NCI-H82 treated with DMSO at 0.1 percent for 48 hours (cell line): ENCODE results near the gene SLC48A1.
"Not testable (repeated sequence)": the region's sequence is repeated elsewhere in the genome, so short reads cannot be mapped to it uniquely, and the experiment has no call there.

Experiments used
- DNase-seq: peaks from one replicate; lab custom pipeline; 2025; ENCODE audit not compliant: unreplicated experiment; lab: John Stamatoyannopoulos, UW

The SLC48A1 gene

DNA sequence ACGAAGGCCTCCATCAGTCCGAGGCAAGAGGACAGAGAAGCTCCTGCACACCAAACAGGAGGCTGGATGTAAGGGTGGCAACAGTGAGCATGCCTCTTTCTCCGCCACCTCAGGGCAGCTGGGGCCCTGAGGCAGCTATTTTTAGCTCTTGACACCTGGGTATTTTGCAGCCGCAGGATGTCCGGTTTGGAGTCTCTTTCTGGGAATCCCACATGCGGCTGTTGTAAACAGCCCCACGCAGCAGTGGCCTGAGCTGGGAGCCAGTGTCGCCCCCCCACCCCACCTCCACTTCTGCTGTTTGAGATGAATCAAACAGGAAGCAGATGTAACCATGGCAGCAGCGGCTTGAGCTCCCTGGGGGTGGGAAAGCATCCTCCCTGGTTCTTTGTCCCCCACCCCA, 35.0 kb downstream of the SLC48A1 start:
- DNase-seq = no peak

DNA sequence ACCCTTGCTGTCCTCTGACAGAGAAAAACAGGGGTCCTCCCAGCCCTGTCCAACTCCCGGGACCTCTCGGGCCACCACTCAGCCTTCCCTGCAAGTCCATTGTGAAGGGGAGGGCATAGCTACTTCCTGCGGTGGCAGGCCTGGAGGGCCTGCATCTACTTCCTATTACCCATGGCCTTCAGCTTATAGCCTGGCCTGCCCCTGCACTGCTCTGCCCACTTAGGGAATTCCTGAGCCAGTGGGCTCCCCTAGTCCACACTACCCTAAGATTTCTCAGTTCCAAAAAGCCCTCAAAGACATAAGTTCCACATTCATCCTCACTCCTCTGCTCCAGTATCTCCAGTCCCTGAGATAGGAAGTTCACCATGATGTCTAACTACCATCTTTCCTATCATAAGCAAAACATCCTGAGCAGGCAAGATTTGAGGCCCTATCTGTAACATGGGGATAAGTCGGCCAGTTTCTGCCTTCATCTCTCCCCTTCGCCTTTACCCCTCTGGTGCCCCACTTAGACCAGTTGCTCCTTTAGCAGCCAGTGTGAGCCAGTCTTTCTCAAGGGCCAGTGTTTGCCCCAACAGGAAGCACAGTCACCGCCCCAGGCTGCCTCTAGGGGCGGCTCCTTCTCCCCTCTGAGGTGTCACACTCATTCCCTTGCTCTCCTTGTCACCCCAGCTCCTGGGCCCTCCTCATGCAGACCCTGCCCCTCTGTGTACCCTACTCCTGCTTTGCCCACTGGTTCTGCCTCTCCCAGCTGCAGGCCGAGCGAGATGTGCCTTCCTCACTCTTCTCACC, 35.7 kb downstream of the SLC48A1 start:
- DNase-seq = no peak

DNA sequence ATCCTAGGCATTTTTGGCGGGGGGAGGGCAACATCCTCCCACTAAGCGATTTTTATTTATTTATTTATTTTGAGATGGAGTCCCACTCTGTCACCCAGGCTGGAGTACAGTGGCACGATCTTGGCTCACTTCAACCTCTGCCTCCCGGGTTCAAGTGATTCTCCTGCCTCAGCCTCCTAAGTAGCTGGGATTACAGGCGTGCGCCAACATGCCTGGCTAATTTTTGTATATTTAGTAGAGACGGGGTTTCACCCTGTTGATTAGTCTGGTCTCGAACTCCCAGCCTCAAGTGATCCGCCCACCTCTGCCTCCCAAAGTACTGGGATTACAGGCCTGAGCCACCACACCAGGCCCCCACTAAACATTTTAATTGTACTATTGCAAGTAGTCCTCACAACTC, 36.5 kb downstream of the SLC48A1 start:
- not testable (repeated sequence) for DNase-seq

DNA sequence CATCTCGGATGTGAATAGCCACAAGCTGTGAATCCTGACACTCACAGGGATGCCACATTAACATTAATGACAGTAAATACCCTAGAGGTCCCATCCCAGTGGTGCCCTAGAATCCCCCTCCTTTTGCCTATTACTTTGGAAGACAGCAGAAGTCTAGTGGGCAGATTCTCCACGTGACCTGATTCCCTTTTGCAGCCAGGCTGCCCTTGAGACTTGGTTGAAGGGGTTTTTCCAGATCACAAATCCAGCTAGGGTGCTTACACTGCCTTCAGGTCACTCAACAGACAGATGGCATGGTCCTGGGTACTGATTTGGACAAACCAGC, 38.0 kb downstream of the SLC48A1 start:
- no peak for DNase-seq

DNA sequence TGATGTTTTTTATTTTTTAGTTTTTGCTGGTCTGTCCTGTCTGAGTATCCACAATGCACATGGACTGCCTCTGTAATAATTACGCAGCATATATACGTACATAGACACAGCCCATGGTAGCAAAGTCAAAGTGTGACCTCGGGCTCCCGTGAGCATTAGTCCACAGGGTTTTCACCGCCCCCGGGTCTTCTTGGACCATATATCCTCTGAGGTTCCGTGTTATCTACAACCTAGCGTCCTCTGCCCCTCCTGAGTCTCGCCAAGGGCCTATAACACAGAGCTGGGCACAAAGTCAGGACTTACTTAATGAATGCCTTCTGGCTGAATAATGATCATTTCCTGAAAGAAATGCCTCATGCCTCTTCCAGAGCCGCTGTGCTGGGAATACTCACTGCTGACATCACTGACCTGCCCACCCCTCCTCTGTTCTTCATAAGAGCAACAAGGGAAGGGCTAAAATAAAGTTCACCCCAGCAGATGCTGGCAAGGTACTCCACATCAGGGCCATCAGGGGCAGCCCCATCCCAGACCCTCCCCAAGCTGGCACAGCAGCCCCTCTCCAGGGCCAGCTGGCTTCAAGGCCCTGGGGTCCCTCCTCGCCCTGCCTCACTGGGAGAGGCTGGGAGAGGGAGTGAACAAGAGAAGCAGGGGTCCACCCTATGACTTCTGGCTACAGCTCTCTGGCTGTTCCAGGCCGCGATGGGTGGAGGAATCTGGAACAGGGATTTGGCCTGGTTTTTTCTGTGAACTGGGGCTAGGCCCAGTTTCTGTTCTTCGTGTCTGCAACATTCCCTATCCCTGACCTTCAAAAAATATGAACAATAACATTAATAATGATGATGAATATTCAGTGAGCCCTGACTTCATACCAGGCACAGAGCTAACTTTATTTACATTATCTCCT, 38.8 kb downstream of the SLC48A1 start:
- DNase-seq = no peak

DNA sequence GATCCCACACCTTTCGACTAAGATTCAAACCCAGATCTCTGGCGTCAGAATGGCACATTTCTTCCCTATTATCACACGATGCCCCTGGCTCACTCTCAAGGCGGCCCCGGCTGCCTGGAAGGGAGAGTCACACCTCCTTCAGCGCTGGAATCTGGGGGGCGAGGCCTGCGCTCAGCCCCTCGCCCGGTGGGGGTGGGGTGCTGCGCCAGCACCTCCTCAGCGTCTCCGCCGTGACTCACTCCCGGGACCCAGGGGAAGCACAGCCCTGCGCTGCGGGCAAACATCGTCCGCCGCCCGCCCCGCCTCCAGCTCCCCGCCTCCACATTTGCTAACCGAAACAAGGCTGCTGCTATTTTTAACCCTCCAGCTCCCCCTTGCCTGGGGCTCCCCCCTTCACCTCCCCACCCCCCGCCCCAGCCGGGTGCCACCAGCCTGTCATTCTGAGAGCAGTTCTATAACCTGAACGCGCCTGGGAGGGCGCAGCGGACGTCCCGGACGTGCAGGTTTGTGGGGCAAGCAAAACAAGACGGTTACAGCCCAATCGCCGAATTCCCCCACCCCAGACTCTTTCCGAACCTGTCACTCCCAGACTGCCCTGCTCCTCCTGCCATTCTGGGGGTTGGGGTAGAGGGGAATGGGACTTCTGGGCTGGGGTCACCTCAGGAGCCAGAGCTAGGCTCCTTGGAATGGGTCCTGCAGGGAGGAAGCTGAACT, 39.9 kb downstream of the SLC48A1 start:
- DNase-seq = no peak

DNA sequence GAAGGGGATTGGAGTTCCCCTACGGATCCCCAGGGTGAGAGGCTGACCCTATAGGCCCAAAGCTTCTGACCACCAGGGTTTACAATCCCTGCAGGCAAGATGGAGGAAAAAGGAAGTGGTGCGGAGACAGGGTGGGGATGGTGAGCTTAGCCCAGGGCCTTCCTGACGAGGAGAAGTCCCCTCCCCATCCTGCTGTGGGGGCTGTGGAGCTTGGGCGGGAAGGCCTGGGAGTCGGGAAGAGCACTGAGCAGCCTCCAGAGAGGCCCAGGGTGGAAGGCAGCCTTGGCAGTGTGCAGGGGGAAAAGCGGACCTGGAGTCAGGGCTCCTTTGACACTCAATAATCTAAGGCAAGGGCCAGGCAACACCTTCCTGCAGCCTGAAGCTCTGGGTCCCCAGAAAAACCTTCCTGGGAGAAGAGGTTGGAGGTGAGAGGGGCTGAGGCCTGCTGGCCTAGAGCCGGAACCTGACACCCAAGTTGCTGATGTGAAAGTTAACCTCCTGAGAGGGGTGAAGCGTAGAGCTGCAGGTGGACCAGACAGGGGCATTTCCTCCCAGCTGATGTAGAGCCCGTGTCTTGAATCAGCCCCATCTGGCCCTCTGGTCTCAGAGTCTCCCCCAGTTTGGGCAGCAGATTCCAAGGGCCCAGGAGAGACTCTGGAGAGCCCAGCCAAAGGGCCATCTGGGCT, 40.6 kb downstream of the SLC48A1 start:
- DNase-seq = no peak

DNA sequence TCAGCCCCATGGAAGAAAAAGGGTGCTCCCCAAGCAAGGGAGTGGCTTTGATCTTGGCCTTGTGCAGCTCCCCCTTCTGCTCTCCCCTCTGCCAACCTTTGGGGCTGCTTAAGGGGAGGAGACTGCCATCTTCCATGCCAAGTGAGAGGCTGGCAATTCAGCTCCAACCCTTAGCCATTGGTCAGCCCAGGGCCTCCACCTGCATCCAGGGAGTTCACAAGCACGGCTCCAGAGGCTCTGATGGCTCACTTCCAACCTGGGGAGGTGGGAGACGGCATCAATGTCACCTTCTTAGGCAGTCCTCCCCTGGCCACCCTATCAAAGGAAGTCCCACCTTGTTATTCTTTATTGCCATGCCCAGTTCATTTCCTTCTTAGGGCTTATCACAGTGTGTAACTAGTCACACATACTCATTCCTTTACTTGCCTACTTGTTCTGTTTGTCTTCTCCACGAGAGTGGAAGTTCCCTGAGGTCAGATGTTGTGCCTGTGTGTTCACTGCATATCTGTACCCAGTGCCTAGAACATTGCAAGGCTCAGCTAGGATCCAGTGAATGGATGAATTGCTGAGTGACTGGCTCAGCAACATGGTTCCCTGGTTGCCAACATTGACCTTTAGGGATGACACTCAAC, 41.6 kb downstream of the SLC48A1 start:
- no peak for DNase-seq

DNA sequence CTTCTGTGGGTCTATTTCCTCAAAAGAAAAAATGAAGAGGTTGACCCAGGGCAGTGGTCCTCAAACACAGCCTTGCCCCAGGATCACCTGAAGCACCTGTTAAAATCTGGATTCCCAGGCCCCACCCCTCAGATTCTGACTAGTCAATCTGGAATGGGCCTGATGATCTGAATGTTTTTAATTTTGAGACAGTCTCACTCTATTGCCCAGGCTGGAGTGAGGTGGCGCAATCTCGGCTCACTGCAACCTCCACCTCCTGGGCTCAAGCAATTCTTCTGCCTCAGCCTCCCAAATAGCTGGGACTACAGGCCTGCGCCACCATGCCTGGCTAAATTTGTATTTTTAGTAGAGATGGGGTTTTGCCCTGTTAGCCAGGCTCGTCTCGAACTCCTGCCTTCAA, 42.4 kb downstream of the SLC48A1 start:
- DNase-seq = not testable (repeated sequence)

DNA sequence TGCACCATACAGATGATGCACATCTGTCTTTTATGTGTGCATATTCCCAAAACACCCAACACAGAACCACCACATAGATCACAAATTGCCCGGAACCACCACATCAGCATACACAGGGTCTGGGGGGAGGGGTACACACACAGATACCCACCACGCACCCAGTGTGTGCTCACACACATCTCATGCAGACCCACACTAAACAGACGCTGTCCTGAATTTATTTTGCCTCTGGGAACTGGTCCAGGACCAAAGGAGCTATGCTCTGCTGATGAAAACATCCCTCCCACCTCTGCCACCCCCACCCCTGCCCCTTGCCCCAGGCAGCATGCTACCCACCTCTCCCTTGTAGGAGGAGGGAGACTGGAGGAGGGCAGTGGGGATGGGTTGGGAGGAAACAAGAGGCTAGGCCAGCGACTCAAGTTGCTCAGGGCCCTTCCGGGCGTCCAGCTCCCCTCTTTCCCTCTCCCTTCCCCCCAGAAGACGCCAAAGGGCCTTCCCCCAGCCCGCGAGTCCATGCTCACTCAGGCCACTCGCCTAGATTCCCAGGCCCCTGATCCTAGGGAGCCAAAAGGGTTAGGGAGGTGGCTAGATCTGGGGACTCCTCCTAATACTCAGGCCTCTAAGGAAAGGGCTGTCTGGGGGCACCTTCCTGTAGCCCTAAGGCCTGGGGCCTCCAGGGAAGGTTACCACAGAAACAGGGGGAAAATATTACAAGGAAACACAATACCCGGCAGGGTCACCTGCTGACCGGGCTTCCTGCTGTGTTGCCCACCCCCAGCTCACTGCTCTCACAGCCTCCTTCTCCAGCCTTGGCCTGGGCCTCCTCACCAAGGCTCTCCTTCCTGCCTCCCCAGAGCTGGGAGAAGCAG, 43.6 kb downstream of the SLC48A1 start:
- DNase-seq = no peak

DNA sequence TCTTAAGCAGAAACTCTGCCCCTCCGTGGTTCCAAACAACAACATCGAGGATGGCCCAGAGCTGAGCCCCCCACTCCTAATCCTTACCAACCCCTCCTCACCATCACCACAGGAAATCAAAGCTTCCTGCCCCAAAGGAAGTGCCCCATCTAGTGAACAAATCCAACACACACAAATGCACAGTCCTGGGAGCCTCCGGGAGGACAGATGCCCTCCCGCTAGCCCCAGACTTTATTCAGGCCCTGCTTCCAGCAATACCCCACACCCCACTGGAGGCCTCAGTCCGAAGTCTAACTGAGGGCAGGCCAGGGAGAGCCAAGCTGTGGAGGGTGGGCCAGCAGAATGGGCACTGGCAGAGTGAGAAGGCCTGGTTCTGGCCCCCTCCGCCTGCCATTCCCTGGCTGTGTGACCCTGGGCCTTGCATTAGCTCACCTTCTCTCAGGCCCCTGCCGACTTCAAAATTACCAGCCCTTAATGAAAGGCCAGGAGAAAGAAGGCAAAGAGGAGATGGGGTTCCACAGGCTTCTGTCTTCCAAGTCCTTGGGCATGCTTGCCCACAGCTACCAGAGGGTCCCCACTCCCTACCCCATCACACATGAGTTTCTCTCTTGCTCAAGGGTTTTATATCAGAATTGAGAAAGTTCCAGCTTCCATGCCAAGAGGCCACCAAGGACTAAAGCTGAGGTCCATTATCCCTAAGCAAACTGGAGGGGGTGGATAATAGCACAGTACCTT, 44.4 kb downstream of the SLC48A1 start:
- DNase-seq = no peak

DNA sequence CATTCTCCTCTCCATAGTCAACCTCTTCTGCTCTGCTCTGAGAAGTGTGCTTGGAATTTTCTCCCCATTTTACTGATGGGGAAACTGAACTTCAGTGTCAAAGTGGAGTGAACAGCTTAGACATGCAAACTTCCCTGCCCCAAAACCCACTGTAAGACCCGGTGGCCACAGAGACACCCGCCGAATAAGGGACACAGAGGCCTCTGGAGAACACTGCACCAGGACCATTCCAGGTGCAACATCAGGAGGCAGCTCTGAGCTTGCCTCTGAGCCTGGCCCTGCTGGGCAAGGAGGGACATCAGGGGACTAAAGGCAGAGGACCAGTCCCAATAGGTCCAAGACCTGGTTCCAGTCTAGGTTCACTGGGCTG, 45.0 kb downstream of the SLC48A1 start:
- DNase-seq = no peak

DNA sequence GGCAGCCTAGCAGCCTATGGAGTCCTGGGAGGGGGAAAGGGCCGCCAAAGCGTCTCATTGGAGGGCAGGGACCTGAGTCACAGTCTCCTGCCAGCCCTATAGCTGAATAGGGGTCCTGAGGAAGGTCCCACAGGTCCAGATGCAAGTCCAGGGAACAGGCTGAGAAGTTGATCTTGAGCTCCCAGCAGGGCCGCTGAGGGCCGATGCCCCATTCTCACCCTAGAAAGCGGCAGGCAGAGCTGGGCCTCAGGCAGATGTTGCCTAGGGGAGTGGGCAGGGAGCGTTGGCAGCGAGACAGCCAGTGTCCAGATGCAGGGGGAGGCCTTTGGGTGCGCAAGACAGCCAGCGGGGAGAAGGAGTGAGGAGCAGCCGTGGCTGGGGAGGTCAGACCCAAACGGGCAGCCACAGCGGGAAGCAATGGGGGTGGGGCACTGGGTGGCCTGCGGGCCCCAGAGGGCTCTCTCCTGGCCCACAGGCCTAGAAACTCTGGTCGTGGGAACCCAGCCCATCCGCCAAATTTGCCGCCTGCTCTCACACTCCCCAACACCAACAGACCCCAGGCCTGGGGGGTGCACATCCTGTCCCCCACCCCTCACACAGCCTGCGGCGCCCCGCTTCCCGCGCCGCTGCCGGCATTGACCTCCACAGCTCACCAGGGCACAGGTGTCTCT, 45.6 kb downstream of the SLC48A1 start:
- no peak for DNase-seq

DNA sequence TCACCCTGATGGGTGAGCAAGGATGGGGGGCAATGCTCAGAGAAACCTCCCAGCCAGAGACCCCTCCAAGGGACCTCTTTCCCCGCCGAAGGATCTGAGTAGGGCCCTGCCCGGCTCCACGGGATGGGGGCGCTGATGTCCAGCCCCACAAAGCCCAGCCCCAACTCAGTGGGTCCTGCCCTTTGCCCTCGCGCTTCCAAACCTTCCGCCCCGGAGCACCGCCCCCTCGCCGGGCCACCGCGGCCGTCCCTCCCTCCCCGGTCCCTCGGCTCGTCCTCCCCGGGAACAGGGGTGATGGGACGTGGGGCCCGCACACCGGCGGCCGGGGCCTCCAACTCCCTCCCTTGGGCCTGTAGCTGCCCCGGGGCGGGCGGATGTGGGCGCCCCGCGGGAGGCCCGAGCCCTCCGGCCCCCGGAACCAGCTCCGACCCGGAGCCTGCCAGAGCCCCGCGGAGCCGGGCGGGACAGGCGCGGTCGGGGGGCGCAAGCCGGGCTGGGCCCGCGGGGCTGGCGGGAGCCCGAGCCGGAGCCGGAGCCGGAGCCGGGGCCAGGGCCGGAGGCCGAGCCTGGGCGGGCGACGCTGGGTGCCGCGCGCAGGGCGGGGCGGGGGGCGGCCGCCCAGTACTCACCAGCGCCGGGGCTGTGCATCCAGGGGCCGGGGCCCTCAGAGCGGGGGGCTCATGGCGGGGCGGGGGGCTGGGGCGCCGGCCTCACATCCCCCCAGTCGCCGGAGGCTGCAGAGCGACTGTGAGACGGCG, 46.3 kb downstream of the SLC48A1 start:
- DNase-seq = no peak

DNA sequence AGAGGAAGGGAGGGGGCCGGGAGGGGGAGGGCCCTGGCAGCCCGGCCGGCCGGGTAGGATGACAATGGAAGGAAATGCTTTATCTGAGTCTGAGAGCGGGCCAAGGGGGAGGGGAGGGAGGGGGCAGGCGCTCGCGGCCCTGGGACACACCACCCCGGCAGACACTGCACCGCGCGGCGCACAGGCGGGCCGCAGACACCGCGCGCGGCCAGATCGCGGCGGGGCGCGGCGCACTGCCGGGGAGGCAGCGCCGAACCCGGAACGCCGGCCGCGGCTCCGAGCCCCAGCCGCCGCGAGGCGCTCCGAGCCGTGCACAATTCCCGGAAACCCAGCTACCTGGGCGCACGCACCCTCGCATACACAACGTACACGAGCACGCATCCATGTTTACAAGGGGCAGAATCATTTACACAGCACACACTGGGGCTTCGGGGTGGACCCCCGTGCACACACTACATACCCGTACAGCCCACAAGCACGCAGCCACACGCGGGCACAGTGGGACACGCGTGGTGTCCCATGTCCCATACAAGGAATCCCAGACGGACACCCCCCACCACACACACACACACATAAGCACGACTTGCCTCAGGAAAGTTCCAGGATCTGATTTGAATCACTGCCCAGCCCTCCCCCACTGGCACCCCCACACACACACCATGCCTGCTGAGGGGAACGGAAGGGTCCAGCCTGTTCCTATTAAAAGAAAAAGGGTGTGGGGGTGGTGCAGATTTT, 47.0 kb downstream of the SLC48A1 start, which contains the start of gene HDAC7:
Gene HDAC7, minus strand, starts transcription at position 8 of the 735 bp plus-strand sequence. CDS start 118 bp downstream, outside the sequence.
- DNase-seq = peak; percentile 32

DNA sequence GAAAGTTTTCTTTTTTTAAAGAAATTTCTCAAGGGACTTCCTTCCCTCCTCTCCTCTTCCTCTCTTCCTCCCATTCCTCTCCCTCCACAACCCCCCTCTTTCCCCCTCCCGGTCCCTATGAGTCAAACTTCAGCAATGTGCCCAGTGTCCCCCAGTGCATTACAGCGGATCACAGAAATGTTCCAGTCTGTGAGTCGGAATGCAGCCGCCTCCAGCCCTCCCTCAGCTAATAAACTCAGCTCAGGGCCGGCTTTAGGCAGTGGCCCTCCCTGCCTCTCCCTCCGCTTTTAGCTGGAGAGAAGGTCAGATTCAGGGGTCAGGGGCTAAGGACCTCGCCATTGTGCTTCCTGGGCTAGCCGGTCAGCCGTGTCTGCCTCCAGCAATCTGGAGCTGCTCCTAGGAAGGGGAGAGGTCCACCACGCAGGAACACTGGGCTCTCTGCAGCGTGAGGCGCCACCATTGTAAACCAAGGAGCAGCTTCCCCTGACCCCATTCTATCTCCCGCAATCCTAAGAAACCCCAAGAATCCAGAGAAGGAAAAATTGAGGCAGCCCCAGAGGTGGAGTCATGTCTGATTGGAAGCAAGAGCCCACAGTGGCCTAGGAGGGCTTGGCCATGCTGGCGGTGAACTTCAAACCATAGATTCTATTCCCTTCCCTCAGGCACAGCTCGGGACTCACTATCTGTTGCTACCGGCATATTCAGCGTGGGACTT, 47.8 kb downstream of the SLC48A1 start:
- DNase-seq = no peak
